Fibroblast of lung (primary cell): ENCODE measurements around the gene NDUFAF8.

Experiments
- EZH2 ChIP-seq: IDR thresholded peaks from 2 replicates; pipeline ENCODE4 v1.5.1; 2012; ENCODE audit warnings: low read length, control low read depth, mild to moderate bottlenecking; ENCODE audit errors: missing control alignments
- TF ChIP-seq, protein P1 (sequence below), 2 donors: IDR thresholded peaks in 1 of 2; conservative IDR thresholded peaks in 1 of 2; 1 replicate in 1 of 2; 2 replicates in 1 of 2; pipeline ENCODE4 v1.5.1; 2011 to 2012; ENCODE audit warnings: low read length in 2 of 2, control low read depth in 1 of 2, inconsistent platforms in 1 of 2, low read depth in 1 of 2, mild to moderate bottlenecking in 1 of 2

DNA sequence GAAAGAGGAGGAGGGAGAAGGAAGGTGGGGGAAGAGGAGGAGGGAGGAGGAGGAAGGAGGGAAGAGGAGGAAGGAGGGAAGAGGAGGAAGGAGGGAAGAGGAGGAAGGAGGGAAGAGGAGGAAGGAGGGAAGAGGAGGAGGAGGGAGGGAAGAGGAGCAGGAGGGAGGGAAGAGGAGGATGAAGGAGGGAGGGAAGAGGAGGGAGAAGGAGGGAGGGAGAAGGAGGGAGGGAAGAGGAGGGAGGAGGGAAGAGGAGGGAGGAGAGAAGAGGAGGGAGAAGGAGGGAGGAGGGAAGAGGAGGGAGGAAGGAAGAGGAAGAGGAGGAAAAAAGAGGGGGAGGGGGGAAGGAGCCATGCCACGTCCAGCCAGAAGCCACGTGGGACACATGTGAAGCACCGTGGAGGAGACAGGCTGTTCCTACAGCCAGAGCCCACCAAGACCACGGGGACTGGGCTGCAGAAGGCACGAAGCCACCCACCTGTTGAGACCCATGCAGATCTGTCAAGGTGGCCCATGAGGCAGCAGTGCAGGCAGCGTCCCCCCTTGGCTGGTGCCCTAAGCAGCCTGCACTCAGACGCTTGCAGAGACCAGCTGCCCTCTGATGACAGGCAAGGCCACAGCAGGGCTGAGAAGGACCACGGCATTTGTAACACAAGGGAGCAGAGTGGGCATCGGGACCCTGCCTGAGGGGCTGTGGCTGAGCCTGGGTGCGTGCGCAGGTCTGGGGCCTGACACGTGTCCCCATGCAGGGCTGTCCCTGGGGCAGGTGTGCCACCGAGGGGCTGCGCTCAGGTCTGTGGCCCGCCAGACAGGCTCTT, 10.3 kb downstream of the NDUFAF8 start:
- TF ChIP-seq, protein P1, sequence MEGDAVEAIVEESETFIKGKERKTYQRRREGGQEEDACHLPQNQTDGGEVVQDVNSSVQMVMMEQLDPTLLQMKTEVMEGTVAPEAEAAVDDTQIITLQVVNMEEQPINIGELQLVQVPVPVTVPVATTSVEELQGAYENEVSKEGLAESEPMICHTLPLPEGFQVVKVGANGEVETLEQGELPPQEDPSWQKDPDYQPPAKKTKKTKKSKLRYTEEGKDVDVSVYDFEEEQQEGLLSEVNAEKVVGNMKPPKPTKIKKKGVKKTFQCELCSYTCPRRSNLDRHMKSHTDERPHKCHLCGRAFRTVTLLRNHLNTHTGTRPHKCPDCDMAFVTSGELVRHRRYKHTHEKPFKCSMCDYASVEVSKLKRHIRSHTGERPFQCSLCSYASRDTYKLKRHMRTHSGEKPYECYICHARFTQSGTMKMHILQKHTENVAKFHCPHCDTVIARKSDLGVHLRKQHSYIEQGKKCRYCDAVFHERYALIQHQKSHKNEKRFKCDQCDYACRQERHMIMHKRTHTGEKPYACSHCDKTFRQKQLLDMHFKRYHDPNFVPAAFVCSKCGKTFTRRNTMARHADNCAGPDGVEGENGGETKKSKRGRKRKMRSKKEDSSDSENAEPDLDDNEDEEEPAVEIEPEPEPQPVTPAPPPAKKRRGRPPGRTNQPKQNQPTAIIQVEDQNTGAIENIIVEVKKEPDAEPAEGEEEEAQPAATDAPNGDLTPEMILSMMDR (conservative IDR thresholded peaks at IDR 0.05 in 1 of 2, IDR thresholded peaks at IDR 0.05 in 1 of 2; ENCODE audit: low read depth in 1 of 2, low read length in 2 of 2): no peak
- TF ChIP-seq EZH2: no peak
